ENCODE data around the gene GZF1.

GZF1 gene

DNA sequence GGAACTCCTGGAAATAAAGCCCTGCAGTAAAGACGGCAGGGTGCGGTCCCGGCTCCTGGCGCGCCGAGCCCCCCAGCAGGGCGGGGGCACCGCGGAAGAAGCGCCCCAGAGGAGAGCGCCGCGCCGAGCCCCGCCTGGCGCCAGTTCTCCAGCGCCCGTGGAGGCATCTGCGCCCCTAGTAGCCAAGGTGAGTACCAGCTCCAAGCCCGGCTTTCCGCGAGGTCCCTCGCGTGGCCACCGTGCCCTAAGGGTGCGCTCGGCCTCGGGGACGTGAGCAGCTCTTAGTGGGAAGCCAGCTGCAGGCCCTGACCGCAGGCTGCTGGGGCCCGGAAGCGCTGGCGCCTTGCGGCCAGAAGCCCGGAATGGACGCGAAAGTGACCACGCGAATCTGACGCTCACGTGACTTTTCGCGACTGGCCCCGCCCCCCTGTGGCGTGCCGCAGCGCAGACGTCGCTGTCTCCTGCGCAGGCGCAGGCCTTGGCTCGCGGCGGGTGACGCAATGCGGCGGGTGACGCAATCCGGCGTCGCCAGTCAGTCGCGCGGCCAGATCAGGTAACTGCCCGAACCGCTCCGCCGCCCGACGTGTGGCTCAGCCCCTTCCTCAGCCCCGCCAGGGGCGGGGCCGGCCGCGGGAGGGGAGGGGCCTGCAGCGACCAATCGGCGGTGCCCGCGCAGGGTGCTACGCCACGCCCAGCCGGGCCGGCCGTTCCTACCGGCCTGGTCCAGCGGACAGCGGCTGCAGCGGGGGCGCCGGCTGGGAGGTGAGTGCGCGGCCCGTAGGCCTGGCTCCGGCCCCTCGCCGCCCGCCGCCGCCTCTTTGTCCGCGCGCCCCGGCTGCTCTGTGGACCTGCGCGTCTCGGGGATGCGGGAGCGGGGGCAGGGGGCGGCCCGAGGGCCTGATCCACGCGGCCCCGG, at the start of gene GZF1:
TSS of gene GZF1 (plus strand) at position 707 of the 916 bp plus-strand sequence. CDS start 2,202 bp downstream, outside the sequence.
- peak; percentile 99 for DNase-seq

- no peak for DNase-seq
Observed at GRCh38 chr20:23313271-23313670, 48.7 kb upstream of the GZF1 start.

GRCh38 chr20:23314699-23315098, 47.3 kb upstream of the GZF1 start:
- no peak for DNase-seq

DNA sequence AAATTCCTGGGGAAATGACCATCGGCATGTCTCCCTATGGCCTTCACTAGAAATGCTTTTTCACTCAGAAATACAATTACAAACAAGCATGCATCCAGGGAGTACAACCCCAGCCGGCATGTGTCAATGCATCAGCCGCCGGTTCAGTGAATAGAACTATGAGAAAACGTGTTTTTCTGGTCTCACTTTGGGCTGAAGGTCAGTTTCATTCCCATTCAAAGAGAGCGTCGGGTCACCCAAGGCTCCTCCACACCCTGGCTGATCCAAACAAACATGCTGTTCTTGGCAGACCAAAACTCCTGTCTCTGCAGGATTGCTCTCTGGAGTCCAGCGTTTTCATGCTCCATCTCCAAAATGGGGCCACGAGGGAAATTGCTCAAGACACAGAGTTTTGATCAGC, 46.9 kb upstream of the GZF1 start:
- no peak for DNase-seq

DNA sequence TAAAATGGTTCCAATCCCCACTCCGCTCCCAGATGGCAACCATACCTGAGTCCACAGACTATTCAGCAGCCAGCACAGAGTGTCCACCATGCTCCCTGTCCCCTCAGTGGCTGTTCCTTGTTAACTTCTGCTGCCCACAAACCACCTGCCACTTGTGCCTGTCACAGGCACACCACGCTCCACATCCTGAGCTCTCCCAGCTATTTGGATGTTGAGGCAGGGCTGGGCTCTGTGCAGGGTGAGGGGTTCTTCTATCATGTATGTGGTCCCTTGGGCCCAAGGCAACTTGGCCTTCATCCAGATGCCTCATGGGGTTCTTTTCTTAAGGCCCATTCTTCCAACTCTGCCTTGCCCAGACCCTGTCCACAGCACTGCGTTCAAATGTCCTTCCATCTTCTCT, 45.4 kb upstream of the GZF1 start:
- DNase-seq = no peak

- DNase-seq = no peak
Observed at GRCh38 chr20:23317081-23317480, 44.9 kb upstream of the GZF1 start.

DNA sequence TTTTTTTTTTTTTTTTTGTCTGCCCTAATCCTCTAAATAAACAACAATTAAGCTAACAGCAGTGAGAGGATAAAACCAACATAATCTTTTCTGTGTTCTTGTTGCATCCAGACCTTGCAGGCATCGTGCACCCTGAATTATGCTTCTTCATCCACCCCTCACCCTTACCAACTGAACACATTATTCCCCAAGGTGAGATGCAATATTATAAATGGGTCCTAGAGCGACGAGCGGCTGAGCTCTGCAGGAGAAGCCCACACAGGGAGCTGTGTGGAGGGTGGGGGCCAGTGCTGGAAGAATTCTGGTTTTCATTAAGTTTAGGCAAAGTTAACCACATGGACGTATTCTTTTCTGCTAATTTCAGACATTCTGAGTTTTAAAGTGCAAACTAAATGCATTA, 43.6 kb upstream of the GZF1 start:
- DNase-seq = no peak

DNA sequence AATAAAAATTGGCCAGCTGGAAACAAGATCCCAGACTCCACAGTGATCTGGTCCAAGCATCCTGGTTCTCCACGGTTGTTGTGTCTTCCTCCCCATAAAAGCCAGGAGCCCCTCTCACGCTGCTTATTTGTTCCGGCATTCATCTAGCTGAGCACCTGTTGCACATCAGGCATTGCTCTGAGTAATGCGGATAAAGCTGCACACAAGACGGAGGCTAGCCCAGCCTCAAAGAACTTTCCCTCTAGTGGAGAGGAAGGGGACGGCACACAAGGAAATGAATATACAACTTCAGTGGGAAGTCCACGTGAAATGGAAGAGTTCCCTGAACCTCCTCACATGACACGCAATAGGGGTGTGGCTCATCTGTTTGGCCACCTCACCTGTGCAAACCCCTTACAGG, 41.7 kb upstream of the GZF1 start:
- DNase-seq = no peak

DNA sequence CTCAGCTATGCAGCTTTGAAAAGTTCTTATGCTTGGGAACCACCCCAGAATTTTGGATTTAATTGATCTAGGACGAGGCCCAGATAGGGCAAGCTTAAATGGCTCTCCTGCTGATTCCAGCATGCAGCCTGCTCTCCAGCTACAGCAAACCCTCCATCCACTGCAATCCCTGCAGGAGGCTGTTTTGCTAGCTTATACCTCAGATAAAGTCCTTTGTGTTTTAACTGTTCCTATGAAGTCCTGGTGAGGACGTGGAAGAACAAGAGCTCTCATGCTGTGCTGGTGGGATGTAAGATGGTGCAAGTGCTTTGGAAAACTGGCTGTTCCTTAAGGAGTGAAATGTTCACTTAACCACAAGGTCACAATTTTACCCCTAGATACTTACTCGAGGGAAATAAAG, 36.9 kb upstream of the GZF1 start:
- no peak for DNase-seq

- no peak for DNase-seq
Observed at GRCh38 chr20:23326774-23327173, 35.2 kb upstream of the GZF1 start.

DNA sequence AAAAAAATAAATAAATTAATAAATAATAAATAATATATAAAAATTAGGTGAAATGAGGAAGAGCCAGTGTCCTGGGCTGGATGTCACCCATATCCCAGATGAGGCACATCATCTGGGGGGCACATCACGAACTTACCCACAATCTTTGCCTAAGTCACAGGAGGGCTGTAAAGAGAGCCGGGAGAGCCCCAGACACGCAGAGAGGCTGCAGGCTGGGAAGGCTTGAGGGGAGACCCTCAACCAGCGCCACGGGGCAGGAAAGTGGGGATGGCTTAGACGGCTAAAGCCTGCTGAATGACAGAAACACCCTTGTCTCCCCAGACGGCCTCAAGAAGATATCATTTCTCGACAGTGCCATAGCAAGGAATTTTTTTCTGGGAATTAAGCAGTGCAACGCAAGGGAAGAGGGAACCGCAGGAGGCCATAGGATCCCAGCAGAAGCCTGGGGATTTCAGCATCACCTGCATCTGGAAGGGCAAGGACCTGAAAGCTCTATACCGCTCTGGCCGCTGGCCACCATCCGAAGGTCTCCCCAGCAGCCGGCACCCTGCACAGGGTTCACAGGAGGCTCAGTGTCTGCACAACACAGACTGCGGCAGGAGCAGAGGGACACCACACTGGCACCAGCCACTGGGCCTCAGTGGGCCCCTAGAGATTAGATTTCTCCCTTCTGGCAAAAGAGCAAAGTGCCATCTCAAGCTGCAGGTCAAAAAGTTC, 34.2 kb upstream of the GZF1 start:
- DNase-seq = no peak

DNA sequence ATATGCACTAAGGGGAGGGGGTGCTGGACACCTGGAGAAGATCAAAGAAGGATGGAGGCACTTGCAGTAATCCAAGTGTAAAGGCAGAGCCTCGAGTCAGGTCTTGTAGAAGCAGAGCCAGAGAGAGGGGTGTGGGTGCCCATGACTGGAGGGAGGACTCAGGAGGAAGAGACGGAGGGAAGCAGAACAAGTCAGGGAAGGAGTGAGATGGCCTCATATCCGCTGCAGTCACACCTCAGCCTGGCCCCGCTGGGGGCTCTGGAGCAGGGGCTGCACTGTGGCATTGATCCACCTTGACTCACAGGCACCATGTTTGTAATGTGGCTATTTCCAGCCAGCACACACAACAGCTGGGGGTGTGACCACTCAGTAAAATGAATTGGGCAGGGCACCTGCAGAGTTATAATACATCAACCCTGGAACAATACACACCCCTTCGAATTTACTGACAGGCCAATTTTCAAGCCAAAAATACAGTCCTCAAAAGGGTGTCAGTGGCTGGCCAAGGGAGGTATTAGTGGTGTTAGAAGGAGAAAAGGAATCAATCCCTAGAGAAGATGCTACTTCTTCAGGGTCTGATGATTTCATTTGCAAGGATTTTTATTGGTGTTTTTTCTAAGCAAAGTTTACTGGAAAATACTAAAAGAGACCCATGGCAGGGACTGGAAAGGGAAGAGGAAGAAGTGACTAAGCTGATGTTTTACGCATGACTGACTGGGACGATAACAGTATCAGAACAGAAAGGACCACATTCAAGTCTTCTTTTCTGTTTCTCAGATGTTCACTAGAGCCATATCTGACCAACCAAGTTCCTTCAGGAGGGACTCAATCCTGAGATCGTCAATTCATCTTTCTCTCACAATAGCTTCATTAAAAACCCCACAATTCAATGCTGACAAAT, 30.3 kb upstream of the GZF1 start:
- DNase-seq = no peak

GRCh38 chr20:23332467-23332866, 29.5 kb upstream of the GZF1 start:
- DNase-seq = no peak

DNA sequence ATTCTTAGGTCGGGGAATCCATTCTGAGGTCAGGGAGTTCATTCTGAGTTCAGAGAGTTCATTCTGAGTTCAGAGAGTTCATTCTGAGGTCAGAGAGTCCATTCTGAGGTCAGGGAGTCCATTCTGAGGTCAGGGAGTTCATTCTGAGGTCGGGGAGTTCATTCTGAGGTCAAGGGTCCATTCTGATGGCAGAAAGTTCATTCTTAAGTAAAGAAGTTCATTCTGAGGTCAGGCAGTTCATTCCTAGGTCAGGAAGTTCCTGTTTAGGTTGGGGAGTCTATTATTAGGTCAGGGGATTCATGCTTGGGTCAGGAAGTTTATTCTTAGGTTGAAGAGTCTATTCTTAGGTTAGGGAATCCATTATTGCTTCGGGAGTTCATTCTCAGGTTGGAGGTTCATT, 27.9 kb upstream of the GZF1 start:
- DNase-seq = no peak

- no peak for DNase-seq
Observed at GRCh38 chr20:23335521-23335920, 26.5 kb upstream of the GZF1 start.

DNA sequence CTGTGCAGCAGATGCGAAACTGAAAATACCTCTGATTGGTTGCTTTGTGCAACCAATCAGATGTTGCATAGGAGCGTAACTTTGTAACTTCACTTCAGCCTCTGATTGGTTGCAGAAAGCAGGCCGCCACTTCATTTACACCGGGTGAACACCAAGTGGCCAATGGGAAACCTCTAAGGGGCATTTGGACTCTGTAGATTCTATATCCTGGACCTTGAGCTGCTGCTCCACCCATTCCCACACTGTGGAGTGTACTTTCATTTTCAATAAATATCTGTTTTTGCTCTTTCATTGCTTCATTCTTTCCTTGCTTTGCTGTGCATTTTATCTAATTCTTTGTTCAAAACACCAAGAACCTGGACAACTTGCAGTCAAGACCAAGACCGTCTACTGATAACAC, 25.5 kb upstream of the GZF1 start:
- no peak for DNase-seq

GRCh38 chr20:23337312-23337711, 24.7 kb upstream of the GZF1 start:
- no peak for DNase-seq

- DNase-seq = no peak
Observed at GRCh38 chr20:23339986-23340385, 22.0 kb upstream of the GZF1 start.

DNA sequence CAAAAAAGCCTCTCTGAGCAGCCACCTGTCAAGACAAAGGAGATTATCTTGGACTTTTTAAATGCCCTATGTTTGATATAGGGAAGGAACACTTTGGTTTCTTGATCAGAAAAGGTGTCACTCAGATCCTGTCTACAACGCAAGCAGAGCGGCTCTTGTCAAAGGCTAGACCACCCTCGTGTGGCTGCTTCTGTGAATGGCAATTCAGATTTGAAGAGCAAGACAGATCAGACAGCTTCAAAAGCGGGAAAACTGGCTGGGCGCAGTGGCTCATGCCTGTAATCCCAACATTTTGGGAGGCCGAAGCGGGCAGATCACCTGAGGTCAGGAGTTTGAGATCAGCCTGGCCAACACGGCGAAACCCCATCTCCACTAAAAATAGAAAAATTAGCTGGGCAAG, 21.5 kb upstream of the GZF1 start:
- peak; percentile 50 for DNase-seq

GRCh38 chr20:23341073-23341472, 20.9 kb upstream of the GZF1 start:
- no peak for DNase-seq

DNA sequence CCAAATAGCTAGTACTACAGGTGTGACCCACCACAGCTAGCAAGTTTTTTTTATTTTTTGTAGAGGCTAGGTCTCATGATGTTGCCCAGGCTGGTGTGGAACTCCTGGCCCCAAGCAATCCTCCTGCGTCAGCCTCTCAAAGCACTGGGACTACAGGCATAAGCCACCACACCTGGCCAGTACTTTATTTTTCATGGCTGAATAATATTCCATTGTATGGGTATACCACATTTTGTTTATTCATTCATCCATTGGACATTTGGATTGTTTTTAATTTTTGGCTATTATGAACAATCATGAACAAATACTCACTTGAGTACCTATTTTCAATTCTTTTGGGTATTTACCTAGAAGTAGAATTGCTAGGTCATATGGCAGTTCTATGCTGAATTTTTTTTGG, 18.4 kb upstream of the GZF1 start:
- DNase-seq = no peak

GRCh38 chr20:23344336-23344735, 17.6 kb upstream of the GZF1 start:
- DNase-seq = no peak

GRCh38 chr20:23346002-23346401, 16.0 kb upstream of the GZF1 start:
- DNase-seq = no peak

All from stimulated activated CD8-positive, alpha-beta memory T cell treated with anti-CD3 and anti-CD28 coated beads, Interleukin-4, amount 100 ng/mL, for 48 hours (primary cell).